DOHH2 (cell line): ENCODE data around the gene OSBPL2.

Experiments
- H3F3A ChIP-seq: fragments of 200-600 bp; sonication (generic), shearing (Covaris generic); 2 replicates; pipeline ENCODE4 v1.6.0; 2016; ENCODE audit warnings: antibody characterized with exemption, mild to moderate bottlenecking; ENCODE audit not compliant: control insufficient read depth, insufficient read depth
- H3K27ac ChIP-seq: fragments of 200-600 bp; sonication (generic); 2 replicates; pipeline ENCODE4 v1.5.1; 2014; ENCODE audit warnings: low read depth, mild to moderate bottlenecking, low read length, moderate library complexity
- H3K27me3 ChIP-seq: fragments of 200-600 bp; sonication (generic); 2 replicates; pipeline ENCODE4 v1.6.1; 2014; ENCODE audit warnings: mild to moderate bottlenecking, low read length, mixed read lengths; ENCODE audit not compliant: control insufficient read depth
- H3K36me3 ChIP-seq: fragments of 200-600 bp; sonication (generic); 2 replicates; pipeline ENCODE4 v1.6.1; 2014; ENCODE audit warnings: mild to moderate bottlenecking, low read length, moderate library complexity, mixed read lengths; ENCODE audit not compliant: control insufficient read depth
- H3K4me1 ChIP-seq: fragments of 200-600 bp; sonication (generic); 2 replicates; pipeline ENCODE4 v1.6.1; 2014; ENCODE audit warnings: mild to moderate bottlenecking, low read length, mixed read lengths; ENCODE audit not compliant: control insufficient read depth
- H3K4me2 ChIP-seq: fragments of 200-600 bp; sonication (generic); 2 replicates; pipeline ENCODE4 v1.6.0; 2014; ENCODE audit warnings: mild to moderate bottlenecking, low read length, moderate library complexity
- H3K4me3 ChIP-seq: fragments of 200-600 bp; sonication (generic); 2 replicates; pipeline ENCODE4 v1.5.1; 2014; ENCODE audit warnings: mild to moderate bottlenecking, low read length, mixed read lengths
- H3K79me2 ChIP-seq: fragments of 200-600 bp; sonication (generic); 2 replicates; pipeline ENCODE4 v1.6.1; 2014; ENCODE audit warnings: mild to moderate bottlenecking, low read length, mixed read lengths; ENCODE audit not compliant: control insufficient read depth
- H3K9me2 ChIP-seq: fragments of 200-600 bp; sonication (generic); replicated peaks from 2 replicates; pipeline ENCODE4 v1.6.1; 2014; ENCODE audit warnings: mild to moderate bottlenecking, low read length, mixed read lengths; ENCODE audit not compliant: control insufficient read depth
- H3K9me3 ChIP-seq: fragments of 200-600 bp; sonication (generic); 2 replicates; pipeline ENCODE4 v1.6.1; 2014; ENCODE audit warnings: antibody characterized with exemption, low read length, mixed read lengths; ENCODE audit not compliant: control insufficient read depth, insufficient read depth
- H4K20me1 ChIP-seq: fragments of 200-600 bp; sonication (generic); 2 replicates; pipeline ENCODE4 v1.6.0; 2014; ENCODE audit warnings: low read depth, mild to moderate bottlenecking, antibody characterized with exemption, low read length, moderate library complexity; ENCODE audit not compliant: control insufficient read depth, insufficient read depth
- CTCF ChIP-seq: fragments of 200-600 bp; sonication (generic); IDR thresholded peaks from one replicate; pipeline ENCODE4 v1.5.1; 2014; ENCODE audit warnings: antibody characterized with exemption, mild to moderate bottlenecking, low read depth, low read length; ENCODE audit not compliant: poor library complexity, severe bottlenecking
- EZH2phosphoT487 ChIP-seq: fragments of 200-600 bp; sonication (generic); IDR thresholded peaks from 2 replicates; pipeline ENCODE4 v1.6.1; 2017; ENCODE audit warnings: borderline replicate concordance, mild to moderate bottlenecking, antibody characterized with exemption, low read length, moderate library complexity, mixed read lengths

OSBPL2 gene

GRCh38 chr20:62303062-62303339 is 64.7 kb downstream of the OSBPL2 start:
- peaks cover 46% of the 10 kb centered on the region for H3K79me2 ChIP-seq
- H3K36me3 ChIP-seq: peaks cover 49% of the 10 kb centered on the region
- no peaks in the 10 kb centered on the region for H3K9me3 ChIP-seq
- peaks cover 32% of the 10 kb centered on the region for H4K20me1 ChIP-seq
- H3K4me3 ChIP-seq: peak overlapping the region; percentile 97
- H3K4me1 ChIP-seq: peaks cover 22% of the 10 kb centered on the region
- no peaks in the 10 kb centered on the region for H3K9me2 ChIP-seq
- no peak for TF ChIP-seq EZH2phosphoT487
- no peak for TF ChIP-seq CTCF
- peak overlapping the region; percentile 88 for H3K4me2 ChIP-seq
- peaks cover 4% of the 10 kb centered on the region; the same call in 1 of the 2 replicates for H3F3A ChIP-seq
- H3K27ac ChIP-seq: peak overlapping the region; percentile 35
- no peaks in the 10 kb centered on the region for H3K27me3 ChIP-seq

- H3K4me1 ChIP-seq: peaks cover 22% of the 10 kb centered on the region
- no peaks in the 10 kb centered on the region for H3K27me3 ChIP-seq
- peak overlapping the region; percentile 35; the same call in 1 of the 2 replicates for H3K27ac ChIP-seq
- peaks cover 32% of the 10 kb centered on the region for H4K20me1 ChIP-seq
- peaks cover 46% of the 10 kb centered on the region for H3K79me2 ChIP-seq
- H3F3A ChIP-seq: peaks cover 4% of the 10 kb centered on the region; the same call in 1 of the 2 replicates
- TF ChIP-seq CTCF (no peak), EZH2phosphoT487 (no peak)
- peak overlapping the region; percentile 88 for H3K4me2 ChIP-seq
- peak overlapping the region; percentile 97 for H3K4me3 ChIP-seq
- peaks cover 54% of the 10 kb centered on the region for H3K36me3 ChIP-seq
- H3K9me3 ChIP-seq: no peaks in the 10 kb centered on the region
- H3K9me2 ChIP-seq: no peaks in the 10 kb centered on the region
These were observed 65.3 kb downstream of the OSBPL2 start for GRCh38 chr20:62303340-62304226.

GRCh38 chr20:62304331-62305148 is 66.2 kb downstream of the OSBPL2 start:
- Histone ChIP-seq H3K4me2 (peak overlapping the region; percentile 88), H3K4me1 (peaks cover 20% of the 10 kb centered on the region), H3K36me3 (peaks cover 61% of the 10 kb centered on the region), H3K9me3 (no peaks in the 10 kb centered on the region), H3K27me3 (no peaks in the 10 kb centered on the region), H3K4me3 (peak overlapping the region; percentile 97), H4K20me1 (peaks cover 32% of the 10 kb centered on the region), H3K9me2 (no peaks in the 10 kb centered on the region), H3K27ac (no peak overlapping the region), H3K79me2 (peaks cover 46% of the 10 kb centered on the region), H3F3A (peaks cover 8% of the 10 kb centered on the region; the same call in 1 of the 2 replicates)
- TF ChIP-seq EZH2phosphoT487 (no peak), CTCF (no peak)
